DMS153 treated with DMSO at 0.1 percent for 48 hours (cell line): ENCODE measurements around the gene RIC3.
"Not testable (repeated sequence)": the region's sequence is repeated elsewhere in the genome, so short reads cannot be mapped to it uniquely, and the experiment has no call there.

Experiments used
- DNase-seq: peaks from one replicate; lab custom pipeline; 2025; ENCODE audit not compliant: unreplicated experiment; lab: John Stamatoyannopoulos, UW

The RIC3 gene

DNA sequence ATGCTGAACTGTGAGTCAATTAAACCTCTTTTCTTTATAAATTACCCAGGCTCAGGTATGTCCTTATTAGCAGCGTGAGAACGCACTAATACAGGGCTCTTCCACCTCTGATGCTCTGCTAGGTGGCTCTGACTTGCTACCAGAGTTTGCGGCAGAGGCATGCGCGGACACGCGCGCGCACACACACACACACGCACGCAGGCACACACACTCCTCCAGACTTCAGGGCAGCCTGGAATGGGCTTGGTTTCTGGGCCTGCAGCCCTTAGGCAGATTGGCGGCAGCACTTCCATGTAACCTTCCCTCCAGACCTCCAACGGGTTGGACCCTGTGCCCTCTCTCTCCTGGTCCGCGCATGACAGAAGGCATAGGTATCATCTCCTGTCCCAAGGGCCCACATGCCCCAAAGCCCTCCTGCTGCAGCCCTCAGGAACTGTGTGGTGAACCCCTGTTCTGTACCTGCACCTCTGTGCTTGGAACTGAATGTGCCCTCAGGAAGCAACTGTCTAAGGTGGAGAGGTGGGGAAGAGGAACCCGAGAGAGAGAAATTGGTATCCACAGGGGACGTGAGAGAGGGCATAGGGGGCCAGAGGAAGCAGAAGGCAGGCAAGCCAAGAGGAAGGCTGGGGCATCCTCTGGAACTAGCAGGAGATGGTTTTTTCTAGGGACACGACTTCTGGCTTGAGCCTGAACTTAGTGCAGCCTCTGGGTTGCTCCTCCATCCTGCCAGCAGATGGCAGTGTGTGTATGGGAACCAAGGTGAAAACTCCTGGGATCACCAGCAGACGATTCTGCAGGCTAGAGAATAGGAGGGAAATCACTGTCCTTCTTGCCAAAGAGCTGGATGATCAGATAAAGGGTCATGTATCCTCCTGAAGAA, 23.4 kb upstream of the RIC3 start:
- DNase-seq, result peak; percentile 37

DNA sequence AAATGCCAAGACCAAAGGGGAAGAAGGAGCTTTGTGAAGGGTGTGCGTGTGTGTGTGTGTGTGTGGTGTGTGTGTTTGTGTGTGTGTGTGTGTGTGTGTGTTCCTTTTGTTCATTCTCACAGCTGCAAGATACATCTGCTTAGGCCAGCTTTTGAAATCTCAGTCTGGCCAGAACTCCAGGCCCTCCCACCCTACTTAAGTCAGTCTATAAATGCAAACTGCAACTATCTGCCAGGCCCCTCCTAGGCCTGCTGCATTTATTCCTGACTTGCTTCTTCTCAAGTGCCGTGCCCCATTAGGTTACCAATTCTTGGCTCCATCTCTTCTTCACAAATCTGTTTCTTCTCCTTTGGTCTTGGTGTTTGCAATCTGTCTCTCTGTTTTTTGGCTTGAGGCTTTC, 21.6 kb upstream of the RIC3 start:
- DNase-seq, result no peak

GRCh38 chr11:8186429-8186828, 17.6 kb upstream of the RIC3 start:
- DNase-seq, result no peak

GRCh38 chr11:8183111-8183510, 14.3 kb upstream of the RIC3 start:
- no peak for DNase-seq

GRCh38 chr11:8180469-8180868, 11.6 kb upstream of the RIC3 start:
- no peak for DNase-seq

DNA sequence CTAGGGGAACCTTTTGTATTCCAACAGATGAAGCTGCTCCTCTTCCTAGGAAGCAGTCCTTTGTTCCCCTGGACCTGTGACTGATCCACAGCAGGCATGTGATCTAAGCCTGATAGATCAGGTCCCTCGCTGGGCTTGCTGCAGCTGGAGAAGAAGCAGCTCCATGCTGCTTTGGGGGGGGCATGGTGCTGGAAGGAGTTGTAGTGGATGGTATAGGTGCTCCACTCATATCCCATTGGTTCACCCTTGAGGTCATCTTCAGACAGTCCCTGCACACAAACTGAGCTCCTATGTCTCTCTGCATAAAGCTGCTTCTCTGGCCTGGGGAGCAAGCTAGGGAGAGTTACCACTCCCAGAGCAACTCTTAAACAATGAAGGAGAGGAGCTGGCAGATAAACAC, 9.5 kb upstream of the RIC3 start:
- DNase-seq, result no peak

DNA sequence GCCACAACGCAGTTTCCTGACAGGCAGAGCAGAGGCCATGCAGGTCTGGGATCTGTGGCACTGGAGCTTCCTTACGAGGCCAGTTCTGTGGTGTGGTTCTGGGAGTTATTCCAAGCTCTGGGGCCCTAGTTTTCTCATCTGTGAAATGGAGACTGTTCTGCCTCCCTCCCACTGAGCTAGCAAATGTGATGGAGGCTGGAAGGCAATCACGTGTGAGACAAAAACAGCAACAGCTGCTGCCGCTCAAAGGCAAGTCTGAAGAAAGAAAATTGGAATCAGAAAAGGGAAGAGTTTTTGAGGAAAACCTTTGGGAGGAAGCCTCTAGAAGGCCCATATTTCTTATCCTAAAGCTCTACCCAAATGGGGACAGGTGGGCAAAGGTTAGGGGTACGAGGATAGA, 8.3 kb upstream of the RIC3 start:
- no peak for DNase-seq

- DNase-seq, result no peak
Measured at GRCh38 chr11:8167796-8168195, 1.0 kb downstream of the RIC3 start.

GRCh38 chr11:8164746-8165145, 4.1 kb downstream of the RIC3 start:
- DNase-seq, result no peak

DNA sequence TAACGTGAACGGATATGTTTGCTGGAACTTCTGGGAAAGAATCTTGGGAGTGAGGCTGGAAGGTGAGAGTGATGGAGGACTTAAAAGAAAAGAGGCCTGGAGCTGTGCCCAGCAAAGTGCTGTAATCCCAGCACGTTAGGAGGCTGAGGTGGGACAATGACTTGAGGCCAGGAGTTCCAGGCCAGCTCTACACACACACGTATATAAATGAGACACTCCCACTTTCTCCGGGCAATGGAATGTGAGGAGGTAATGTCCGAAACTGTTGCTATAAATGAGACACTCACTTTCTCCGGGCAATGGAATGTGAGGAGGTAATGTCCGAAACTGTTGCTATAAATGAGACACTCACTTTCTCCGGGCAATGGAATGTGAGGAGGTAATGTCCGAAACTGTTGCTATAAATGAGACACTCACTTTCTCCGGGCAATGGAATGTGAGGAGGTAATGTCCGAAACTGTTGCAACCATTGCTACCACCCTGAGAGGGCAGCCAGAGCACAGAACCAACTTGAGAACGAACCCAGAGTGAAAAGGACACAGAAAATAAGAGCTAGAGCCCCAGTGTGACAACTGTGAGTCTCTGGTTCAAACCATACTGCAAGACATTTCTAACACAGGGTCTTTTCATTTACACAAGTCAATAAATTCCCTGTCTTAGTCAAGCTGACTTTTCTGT, 7.1 kb downstream of the RIC3 start:
- not testable (repeated sequence) for DNase-seq

GRCh38 chr11:8156877-8157276, 11.9 kb downstream of the RIC3 start:
- no peak for DNase-seq

- DNase-seq, result no peak
Measured at GRCh38 chr11:8149726-8150125, 19.1 kb downstream of the RIC3 start.

DNA sequence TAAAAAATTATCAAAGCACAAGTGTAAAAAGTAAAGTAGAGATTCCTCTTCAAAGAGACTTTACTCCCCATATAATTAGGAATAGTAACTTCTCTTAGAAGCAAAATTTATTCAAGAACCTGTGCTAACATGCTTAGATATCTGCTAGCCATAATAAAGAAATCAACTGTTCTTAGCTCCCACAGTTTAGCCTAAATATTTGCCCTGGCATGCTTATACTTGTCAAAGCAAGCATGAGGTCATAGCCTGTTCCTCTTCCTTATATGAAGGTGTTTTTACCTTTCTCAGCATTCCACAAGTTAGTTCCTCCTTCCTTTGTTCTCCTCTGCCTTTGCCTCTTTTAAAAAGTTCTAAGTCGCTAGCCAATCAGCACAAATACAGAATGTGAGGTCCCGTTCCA, 30.3 kb downstream of the RIC3 start:
- no peak for DNase-seq

DNA sequence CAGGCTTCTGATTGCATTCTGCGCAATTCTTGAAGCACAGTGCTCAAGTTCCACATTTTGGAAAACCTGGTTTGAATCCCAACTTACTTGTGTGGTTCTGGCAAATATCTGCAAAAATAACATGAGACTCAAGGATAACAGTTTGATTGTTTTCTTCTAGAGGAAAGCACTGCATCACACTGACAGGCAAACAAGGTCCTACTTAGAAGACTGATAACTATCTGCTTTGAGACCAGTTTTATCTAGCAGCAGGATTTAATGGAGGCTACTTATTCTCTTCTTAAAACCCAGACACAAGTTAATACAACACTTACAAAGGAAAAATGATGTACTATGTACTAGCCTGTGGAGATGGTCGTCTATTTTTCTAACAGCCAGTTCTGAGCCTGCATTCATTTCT, 41.4 kb downstream of the RIC3 start:
- no peak for DNase-seq

- no peak for DNase-seq
Measured at GRCh38 chr11:8126649-8127289, 42.1 kb downstream of the RIC3 start.

GRCh38 chr11:8122173-8122764, 46.6 kb downstream of the RIC3 start:
- no peak for DNase-seq

DNA sequence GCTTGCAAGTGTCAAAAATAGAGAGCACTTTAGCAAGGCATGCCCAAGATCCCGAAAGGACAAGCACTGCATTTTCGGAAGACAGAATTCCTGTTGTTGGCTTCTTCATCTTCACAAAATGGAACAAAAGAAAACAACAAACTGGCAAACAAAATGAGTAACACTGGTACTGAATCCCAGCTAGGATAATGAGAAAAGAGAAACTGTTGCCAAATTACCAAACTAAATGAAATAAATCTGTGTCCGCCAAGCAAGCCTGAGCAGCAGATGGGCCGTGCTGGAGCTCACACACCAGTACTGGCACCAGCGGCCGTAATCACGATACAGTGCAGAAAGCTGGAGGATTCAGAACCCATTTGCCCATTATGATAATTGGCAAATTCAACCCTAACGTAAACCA, 57.2 kb downstream of the RIC3 start:
- DNase-seq, result no peak

DNA sequence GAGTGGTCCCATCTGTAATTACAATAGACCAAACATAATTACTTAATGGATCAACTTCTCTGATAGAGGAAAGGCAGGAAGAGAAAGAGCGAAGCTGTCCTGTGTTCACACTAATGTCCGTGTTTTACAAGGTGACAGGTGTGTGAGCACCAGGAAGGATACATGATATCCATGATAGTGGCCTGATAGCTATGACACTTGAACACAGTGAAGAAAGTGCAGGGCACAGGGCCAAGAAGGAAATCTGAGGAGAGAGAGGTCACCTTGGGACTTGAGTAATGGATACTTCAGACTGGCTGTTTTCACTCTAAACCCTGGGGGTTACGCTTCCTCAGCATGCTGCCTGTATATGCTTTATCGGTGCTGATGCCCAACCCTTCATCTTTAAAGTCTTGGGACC, 58.4 kb downstream of the RIC3 start:
- no peak for DNase-seq

- DNase-seq, result no peak
Measured at GRCh38 chr11:8109675-8110074, 59.1 kb downstream of the RIC3 start.

GRCh38 chr11:8108421-8108820, 60.4 kb downstream of the RIC3 start:
- DNase-seq, result no peak

DNA sequence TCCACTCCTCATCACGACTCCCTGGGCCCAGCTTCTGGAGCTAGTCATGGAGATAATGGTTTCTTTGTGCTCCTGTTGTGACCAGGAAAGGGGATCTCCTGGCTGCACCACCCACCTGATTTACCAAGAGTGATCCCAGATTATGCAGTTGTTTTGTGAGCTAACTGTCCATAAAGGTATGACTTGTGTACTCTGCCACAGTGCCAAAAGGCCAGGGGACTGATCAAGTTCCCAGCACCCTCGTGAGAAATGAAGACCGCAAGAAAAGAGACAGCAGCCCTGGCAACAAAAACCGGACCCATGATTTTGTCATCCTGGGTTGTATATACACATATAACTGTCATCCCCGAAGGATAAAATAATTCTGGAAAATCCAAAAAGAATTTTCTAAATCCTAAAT, 61.2 kb downstream of the RIC3 start:
- DNase-seq, result no peak

- DNase-seq, result no peak
Measured at GRCh38 chr11:8106679-8107078, 62.1 kb downstream of the RIC3 start.
